ENCODE measurements around the gene B3GALT6.

B3GALT6 gene

DNA sequence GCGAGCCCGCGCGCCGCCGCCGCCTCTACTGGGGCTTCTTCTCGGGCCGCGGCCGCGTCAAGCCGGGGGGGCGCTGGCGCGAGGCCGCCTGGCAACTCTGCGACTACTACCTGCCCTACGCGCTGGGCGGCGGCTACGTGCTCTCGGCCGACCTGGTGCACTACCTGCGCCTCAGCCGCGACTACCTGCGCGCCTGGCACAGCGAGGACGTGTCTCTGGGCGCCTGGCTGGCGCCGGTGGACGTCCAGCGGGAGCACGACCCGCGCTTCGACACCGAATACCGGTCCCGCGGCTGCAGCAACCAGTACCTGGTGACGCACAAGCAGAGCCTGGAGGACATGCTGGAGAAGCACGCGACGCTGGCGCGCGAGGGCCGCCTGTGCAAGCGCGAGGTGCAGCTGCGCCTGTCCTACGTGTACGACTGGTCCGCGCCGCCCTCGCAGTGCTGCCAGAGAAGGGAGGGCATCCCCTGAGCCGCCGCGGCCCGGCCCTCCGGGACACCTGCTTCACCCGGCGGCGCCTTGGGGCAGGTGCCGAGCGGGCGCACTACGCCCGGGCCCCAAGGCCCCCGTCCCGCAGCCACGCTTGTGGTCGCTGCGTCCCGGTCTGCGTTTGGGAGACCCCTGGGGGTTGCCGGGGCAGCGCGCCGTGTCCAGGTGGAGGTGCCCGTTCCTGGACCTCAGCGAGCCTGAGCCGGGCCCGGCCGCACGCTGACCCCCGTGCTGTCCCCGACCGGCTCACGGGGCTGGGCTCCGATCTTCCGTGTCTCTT, 944 bp downstream of the B3GALT6 start:
- DNase-seq: no peak

DNA sequence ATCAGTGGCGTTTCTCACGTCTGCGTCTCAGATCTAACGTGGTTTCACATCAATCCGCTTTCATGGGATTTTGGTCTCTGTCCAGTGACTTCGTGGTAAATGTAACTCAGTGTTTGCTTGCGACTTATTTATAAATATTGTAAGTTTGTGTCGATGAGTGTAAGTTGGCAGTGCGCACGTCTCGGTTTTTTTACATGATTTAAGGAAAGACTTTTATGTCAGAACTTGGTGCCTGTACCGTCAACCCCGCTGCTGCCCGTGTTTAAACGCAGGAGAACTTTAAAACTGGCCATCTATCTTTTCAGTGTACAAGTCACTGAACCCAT, 1.5 kb downstream of the B3GALT6 start:
- no peak for DNase-seq

GRCh38 chr1:1234180-1234808, 2.3 kb downstream of the B3GALT6 start:
- DNase-seq: no peak

GRCh38 chr1:1235016-1235744, 3.1 kb downstream of the B3GALT6 start:
- no peak for DNase-seq

GRCh38 chr1:1236176-1236763, 4.2 kb downstream of the B3GALT6 start:
- DNase-seq: no peak

DNA sequence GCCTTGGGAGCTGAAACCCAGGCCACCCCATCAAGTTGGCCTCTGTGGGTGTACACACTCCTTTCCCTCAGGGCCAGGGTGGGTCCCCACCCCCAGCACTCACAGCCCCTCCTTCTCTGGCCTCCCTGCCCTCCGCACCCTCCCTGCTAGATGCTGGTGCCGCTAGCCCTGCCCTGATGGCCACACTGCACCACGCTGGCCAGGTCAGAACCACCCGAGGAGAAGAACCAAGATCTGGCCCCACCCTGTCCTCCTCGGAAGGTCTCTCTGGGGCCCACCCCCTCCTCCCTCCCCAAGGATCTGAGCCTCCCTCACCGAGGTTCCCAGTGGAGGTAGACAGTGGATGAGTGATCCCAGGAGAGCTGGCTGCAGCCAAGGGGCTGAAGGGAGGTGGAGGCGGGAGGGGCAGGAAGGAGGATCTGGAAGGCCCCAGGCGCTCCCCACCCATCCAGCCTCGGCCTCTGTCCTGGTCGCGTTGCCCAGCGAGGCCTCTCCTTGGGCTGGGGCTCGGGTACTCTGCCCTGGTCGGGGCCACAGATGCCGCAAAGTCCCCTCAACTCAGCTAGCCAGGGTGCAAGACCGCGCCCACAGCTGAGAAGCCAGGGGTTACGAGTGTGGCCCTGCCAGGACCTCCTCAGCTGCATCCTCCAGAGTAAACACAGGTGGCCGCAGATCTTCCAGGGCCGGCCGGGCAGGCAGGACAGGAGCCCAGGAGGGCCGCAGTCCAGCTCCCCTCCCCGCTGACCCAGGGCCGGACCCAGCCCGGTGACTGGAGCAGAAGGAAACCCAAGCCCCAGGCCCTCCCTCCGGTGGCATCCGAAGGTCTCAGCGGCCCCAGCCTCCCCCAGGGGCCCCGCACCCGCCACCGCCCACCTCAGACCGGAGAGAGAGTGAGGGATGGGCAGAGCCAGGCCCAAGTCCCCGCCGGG, 5.2 kb downstream of the B3GALT6 start:
- no peak for DNase-seq

DNA sequence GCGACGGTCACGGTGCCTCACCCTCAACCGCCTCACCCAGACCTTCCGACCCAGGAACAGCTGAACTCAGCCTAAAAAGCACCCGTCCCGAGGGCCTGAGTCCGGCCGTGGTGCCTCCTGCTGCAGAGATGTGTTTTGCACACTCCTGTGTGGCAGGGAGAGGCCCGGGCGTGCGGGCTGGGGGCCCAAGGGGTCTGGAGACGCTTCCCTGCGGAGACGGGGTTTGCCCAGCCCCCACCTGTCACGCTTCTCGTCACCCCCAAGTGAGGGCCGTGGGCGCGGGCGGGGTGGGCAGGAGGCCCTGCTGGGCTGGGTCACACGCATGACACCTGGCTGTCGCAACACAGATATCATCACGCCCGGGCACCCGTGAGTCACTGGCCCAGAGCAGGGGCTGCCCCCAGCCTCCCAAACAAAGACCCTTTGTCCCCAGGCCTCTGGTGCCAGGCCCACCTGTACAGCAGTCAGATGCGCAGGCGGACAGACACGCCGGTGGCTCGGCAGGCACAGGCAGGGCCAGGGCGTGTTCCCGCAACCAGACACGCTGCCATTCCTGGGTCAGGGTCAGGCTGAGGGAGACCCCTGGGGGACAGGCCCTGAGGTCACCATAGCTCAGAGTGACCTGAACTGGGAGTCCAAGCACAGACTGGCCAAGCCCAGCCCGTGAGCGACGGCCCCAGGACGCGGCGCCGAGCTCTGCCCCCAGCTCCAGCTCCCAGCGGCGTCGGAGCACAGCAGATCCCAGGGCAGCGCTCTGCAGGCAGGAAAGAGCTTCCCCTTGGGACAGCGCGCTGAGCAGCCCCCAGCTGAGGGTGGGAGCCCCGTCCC, 6.1 kb downstream of the B3GALT6 start:
- no peak for DNase-seq

DNA sequence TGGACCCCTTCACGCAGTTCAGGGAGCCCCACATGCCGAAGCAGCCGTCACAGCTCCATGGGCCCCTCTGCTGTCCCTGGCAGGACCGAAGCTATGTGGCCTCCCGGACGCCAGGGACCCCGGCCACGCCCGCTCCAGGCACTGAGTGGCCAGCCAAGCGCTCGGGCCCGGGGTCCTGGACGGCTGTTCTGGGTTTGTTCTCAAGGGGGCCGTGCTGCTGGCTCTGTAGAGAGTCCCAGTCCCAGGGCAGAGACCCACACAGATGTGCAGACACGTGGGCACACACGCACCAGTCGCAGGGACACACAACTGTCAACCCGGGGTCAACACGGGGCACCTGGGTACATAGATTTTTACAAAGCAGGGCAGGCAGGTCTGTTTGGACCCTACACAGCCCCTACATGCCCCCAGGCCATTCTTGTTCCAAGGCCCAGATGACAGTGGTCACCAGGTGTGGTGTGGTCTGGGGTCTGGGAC, 6.7 kb downstream of the B3GALT6 start:
- no peak for DNase-seq

- no peak for DNase-seq
Observed at GRCh38 chr1:1239227-1239613, 7.2 kb downstream of the B3GALT6 start.

- DNase-seq: no peak
Observed at GRCh38 chr1:1239614-1240347, 7.7 kb downstream of the B3GALT6 start.

GRCh38 chr1:1240348-1240732, 8.3 kb downstream of the B3GALT6 start:
- no peak for DNase-seq

DNA sequence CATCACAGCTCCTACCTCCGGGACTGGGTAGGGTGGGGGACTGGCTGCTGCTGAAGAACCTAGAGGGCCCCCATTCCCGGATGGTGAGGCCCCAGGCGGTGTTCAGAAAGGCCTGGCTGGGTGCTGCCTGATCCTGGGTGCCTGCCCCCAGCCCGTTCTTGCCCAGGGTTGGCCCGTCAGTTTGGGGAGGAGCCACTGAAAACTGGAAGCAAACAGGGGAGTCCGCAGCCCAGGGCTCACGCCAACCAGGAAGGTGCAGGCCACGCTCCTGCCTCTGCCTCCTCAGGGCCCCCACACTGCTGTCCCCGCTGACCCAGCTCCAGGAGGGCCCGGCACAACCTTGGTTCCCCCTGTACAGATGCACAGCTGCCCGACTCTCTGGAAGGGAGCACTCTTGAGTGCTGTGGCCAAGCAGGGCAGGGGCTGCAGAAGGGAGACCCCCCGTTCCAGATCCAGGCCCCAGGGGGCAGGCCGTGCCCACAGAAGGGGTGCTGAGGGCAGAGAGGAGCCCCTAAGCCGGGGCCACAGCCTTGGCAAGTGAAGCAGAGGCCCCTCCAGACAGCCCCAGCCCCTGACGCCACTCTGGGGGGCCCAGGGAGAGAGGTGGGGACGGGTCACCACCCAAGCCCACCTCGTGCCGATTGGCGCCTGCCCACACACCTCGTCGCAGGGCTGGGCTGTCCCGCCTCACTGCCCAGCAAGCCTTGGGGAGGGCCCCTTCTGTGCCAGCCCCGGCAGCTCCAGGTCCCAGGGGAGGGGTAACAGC, 9.0 kb downstream of the B3GALT6 start:
- no peak for DNase-seq

GRCh38 chr1:1241588-1242219, 9.7 kb downstream of the B3GALT6 start:
- DNase-seq: no peak

DNA sequence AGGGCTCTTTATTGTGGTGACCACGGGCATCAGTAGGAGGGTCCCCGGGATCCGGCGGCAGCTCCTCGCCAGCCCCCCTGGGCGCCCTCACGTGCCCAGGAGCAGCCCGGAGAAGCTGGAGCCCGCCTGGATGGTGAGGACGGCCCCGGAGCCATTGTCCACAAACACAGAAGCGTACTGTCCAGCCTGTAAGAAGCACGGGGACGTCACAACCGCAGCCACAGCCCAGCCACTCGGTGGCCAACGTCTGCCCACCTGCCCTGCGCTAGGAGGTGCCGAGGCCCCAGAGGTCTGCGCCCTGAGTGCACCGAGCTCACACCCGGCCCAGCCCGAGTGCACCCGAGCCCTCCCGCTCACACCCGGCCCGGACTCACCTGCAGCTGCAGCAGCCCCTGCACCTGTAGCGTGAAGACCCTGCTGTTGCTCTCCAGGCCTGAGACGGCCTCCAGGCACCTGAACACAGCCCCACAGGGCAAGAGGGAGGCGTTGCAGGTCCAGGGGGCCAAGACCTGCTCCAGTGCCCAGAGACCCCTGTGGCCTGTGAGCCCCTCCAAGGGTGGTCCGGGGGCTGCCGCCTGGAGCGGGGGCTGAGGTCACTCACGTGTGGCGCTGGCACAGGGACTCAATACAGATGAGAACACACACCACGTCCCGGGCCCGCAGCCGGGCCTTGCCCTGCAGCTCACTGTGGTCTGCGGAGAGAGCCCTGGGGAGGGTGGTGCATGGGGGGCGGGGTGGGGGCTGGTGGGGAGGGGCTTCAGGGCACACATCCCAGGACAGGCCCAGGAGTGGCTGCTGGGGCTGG, 10.6 kb downstream of the B3GALT6 start:
- DNase-seq: no peak

DNA sequence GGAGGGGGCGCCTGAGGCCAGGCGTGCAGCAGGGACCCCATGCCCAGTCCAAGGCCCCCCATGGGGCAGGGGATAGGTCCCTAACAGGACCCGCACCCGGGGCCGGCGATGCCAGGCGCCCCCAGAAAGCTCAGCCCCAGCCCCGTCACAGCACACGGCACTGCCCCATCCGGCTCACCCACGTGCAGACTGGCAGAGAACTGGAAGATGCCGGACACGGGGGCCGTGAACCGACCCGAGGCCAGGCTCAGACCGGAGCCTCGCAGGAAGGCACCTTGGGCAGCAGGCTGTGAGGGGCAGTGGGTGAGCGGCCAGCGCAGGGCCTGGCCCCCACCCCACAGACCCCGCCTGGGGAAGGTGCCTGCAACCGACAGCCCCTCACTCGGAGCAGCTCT, 11.2 kb downstream of the B3GALT6 start:
- no peak for DNase-seq

- DNase-seq: no peak
Observed at GRCh38 chr1:1243807-1244191, 11.8 kb downstream of the B3GALT6 start.

GRCh38 chr1:1244192-1244811, 12.3 kb downstream of the B3GALT6 start:
- no peak for DNase-seq

DNA sequence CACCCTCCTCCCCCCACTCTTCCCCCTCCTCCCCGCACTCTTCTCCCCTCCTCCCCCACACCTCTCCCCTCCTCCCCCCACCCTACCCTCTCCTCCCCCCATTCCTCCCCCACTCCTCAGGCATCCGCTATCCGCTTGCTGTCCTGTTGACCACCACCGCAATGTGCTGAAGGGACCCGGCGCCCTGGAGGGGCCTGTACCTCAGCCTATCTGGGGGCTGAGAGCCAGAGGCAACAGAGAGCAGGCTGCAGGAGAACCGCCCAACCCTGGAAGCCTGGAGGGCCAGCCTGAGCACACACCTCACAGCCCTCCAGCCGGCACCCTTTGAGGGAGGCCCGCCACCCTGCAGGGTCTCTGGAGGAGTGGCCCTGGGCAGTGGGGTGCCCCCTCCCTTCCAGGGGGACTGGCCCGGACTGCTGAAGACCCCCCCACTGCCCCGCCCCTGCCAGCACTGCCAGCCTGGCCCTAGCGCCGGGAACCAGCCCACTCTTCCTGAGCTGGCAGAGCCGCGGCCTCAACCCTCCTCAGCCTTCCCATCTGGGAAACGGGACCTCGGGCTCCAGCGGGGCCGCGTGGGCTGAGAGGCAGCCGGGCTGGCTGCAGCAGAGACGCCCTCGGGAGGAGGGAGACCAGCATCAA, 13.3 kb downstream of the B3GALT6 start:
- DNase-seq: no peak

All from right forelimb (tissue), 1 donor.